GM21381 (cell line): ENCODE data around the gene USP53.
"Not testable (repeated sequence)": the region's sequence is repeated elsewhere in the genome, so short reads cannot be mapped to it uniquely, and the experiment has no call there.

ENCODE experiments used
- ATAC-seq: cut with Tn5 transposase; IDR thresholded peaks from one replicate; pipeline ENCODE4 v1.9.1; 2021; ENCODE audit warnings: mild to moderate bottlenecking, moderate library complexity; ENCODE audit not compliant: unreplicated experiment

Gene USP53

DNA sequence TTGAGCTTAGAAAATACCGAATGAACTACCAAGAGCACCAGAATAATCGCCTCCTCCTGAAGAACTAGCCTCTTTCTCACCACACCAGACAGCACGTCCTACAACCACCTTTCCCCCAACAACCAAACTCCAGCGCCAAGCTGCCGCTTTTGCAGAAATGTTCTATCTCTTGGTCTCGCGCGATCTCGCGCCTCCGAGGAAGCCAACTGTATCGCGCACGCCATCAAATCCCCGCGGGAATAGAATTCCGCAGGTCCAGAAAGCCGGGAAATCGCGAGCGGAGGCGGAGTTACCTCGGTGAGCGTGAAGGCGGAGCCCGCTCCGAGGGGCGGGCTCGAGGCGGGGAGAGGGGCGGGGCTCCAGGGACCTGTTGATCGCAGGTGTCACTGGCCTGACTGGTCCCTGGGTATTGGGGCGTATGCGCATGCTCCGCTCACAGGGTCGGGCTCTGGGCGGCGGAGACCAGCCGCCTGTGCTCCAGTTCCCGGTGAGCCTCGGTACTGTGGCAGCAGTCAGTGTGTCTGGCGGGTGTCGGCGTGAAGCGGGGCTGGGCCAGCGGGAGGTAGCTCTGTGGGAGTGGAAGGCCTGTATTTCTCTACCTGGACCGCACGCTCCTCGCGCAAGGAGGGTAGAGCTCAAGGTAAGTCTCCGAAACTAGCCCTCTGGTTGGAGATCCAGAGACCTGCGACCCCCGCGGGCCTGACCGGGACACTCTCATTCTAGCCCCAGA is at the start of gene USP53:
Gene USP53, plus strand, starts transcription at position 480 of the 730 bp plus-strand sequence. CDS start 27,047 bp downstream, outside the sequence.
- peak; percentile 94 for ATAC-seq

DNA sequence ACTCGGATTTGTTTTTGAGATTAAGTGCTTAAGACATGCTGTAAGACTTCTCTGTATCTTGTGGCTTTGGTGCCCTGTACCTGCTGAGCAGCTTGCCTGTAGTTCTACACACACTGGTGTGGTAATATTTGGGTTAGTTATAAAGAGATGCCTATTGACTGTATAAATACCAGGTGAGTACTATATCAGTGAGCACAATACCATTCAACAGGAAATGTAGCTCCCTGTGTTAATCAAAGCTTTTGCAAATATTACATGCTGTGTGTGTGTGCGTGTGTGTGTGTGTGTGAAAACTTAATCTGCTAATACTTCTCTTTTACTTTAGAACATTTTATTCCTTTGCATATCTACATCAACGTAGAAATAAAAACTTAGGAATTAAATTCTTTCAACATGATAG is 46.7 kb upstream of the USP53 start:
- ATAC-seq, result no peak

DNA sequence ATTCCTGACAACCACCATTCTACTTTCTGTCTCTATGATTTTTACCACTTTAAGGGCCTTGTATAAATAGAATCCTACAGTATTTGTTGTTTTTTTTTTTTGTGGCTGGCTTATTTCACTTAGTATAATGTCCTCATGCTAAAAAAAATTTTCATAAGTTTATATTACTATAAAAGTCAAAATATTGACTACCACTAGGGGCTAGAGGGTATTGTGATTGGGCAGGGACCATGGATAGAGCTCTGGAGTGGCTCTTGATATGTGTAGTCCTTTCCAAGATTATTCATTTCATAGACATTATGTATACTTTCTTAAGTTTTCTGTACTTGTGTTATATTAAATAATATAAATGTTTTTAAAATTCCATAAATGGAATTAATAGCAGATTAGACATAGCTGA is 42.3 kb upstream of the USP53 start:
- no peak for ATAC-seq

DNA sequence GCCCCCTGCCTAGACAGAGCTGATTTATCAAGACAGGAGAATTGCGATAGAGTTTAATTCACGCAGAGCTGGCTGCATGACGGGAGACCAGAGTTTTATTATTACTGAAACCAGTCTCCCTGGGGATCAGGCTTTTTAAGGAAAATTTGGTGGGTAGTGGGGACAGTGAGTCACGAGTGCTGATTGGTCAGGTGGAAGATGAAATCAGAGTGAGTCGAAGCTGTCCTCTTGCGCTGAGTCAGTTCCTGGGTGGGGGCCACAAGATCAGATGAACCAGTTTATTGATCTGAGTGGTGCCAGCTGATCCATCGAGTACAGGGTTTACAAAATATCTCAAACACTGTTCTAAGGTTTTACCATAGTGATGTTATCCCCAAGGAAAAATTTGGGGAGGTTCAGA is 40.3 kb upstream of the USP53 start:
- no peak for ATAC-seq

DNA sequence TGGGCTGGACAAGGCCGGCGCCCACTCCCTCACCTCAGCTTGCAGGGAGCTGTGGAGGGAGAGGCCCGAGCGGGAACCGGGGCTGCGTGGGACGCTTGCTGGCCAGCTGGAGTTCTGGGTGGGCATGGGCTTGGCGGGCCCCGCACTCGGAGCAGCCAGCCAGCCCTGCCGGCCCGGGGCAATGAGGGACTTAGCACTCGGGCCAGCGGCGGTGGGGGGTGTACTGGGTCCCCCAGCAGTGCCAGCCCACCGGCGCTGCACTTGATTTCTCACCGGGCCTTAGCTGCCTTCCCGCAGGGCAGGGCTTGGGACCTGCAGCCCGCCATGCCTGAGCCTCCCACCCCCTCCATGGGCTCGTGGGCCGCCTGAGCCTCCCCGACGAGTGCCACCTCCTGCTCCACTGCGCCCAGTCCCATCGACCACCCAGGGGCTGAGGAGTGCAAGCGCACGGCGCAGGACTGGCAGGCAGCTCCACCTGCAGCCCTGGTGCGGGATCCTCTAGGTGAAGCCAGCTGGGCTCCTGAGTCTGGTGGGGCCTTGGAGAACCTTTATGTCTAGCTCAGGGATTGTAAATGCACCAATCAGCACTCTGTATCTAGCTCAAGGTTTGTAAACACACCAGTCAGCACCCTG is 38.7 kb upstream of the USP53 start:
- ATAC-seq, result not testable (repeated sequence)

DNA sequence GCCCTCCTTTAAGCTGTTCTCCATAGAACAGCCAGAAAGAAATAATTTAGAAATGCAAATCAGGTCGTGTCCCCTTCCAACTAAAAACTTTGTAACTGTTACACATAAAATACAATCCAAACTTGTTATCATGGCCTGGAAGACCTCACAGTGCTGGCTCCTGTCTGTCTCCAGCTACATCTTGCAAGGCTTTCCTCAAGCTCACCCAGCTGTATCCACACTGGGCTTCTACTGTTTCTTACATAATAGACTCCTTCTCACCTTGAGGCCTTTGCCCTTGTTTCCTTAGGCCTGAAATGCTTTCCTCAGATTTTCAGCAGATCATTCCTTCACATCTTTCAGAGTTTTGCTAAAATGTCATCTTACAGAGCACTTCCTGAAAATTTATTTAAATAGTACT is 33.5 kb upstream of the USP53 start:
- ATAC-seq, result no peak

DNA sequence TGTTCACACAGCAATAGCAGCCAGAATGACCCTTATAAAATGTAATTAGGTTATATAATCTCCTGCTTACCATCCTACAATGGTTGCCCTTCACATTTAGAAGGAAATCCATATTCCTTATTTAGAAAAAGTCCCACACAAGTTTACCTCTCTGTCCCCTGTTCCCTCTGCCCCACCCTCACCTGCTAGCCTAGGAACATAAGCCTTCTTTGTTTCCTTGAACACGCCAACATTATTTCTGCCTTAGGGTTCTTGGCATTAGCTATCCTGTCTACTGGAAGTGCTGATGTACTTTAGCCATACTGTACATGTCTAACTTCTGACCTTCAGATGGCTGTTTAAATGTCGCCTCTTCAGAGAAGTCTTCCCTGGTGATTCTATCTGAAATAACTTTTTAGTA is 28.4 kb upstream of the USP53 start:
- ATAC-seq, result no peak

DNA sequence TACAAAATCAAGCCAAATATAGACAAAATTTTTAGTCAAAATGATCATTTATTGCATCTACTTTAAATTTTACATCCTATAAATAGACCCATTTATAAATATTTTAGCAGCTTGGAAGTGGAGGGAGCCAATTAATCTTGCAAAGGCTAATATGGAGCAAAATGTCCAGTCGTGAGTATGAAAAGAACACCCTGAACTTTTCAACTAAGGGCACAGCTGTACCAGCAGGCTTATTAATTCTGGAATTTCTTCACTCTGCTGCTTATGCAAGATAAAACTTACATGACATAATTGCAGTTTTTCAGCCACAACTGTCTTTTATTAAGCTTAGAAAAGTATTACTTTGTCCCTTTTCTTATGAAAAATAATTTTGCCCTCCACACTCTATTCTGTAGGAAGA is 22.9 kb upstream of the USP53 start:
- no peak for ATAC-seq

DNA sequence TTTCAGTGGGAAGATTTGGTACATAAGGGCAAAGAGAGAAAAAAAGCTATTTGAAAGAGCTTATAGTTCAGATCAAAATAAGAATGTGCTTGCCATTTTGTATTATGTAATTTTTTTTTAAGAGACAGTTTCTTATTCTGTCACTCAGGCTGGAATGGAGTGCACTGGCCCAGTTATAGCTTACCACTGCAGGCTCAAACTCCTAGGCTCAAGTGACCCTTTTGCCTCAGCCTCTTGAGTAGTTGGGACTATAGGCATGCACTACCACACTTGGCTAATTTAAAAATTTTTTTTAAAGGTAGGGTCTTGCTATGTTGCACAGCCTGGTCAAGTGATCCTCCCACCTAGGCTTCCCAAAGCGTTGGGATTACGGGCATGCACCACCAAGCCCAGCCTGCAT is 22.2 kb upstream of the USP53 start:
- no peak for ATAC-seq

DNA sequence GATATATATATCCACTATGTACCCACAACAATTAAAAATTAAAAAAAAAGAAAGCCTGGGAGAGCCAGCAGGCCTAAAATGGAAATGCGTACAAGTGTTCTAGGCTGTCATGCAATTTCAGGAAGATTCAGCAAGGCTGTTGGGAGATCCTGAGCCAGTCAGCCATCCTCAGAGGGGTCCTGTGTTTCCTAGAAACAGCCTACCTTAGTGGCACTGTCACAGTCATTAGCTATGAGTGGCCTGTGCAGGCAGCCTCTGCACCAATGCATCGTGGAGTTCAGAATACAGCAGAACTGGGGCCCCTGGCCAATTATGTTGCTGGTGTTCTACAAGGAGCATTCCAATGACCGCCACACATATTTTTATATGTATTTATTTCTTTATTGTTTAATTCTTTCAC is 21.0 kb upstream of the USP53 start:
- no peak for ATAC-seq

DNA sequence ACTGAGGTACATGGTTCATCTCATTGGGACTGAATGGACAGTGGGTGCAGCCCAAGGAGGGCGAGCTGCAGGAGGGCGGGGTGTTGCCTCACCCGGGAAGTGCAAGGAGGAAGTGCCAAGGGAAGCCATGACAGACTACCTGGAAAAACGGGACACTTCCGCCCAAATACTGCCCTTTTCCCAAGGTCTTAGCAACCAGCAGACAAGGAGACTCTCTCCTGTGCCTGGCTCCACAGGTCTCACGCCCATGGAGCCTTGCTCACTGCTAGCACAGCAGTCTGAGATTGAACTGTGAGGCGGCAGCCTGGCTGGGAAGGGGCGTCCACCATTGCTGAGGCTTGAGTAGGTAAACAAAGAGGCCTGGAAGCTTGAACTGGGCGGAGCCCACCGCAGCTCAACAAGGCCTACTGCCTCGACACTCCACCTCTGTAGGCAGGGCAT is 14.7 kb upstream of the USP53 start:
- no peak for ATAC-seq

DNA sequence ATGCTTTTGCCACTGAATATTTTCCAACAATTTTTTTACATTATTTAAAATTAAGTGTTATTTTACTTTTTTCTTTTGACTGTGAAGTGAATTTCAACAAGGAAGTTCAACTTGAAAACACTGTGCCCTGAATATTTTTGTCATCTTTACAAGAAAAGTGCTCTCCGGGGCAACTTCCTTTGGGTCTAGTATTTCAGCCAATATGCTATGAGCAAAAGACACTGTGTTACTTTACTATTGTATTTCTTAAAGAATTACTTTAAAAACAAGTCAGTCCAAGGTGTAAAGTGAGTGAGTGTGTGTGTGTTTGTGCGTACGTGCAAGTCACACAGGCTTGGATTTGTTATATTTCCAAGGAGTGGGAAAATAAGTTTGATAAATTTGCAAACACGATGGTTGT is 7.6 kb upstream of the USP53 start:
- no peak for ATAC-seq

DNA sequence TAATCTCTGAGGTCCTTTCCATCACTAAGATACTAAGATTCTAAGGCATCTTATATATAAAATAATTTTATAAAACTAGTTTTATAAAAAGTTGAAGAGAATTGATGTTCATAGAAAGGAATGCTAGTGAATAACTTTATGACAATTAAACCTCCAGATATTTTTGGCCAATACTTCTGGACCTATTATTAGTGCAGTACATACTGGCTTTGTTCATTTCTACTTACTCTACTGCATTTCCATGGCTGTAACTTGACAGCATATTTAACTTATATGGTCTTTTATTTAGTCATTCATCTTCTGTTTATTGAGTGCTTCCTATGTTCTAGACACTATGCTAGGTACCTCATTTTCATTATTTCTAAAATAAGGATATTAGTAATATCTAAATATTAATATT is 6.8 kb upstream of the USP53 start:
- no peak for ATAC-seq

DNA sequence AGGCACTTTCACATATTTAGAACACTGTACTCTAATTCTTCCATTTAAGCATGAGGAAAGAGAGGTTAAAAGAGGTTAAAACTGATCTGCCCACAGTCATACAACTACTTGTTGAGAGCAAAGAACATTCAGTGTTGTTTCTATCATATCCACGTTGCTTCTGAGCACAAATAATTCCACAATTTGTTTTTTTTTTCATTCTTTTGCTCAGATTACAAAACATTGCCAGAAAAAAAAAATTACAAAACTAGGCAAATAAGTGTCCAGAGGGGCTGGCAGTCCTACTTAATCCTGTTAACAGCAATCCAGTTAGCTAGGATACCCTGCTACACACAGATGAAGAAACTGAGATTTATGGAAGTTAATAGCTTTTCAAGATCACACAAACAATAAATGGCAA is 6.3 kb upstream of the USP53 start:
- no peak for ATAC-seq

DNA sequence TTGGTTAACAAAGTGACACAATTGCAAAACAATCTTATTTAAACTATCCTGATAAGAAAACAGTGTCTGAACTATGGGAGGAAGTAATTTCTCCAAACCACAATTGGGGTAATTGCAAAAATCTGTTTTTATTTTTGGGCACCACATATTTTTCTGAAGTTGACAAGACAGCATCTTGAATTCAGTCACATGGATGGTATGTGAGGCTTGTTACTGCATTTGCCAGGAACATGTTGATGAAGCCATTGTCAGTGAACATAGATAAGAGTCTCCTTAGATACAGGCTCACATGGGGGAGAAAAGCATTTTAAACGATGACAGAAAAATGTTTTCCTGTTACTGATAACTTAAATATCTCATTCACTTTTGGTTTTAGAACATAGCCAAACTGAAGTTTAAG is 5.5 kb upstream of the USP53 start:
- ATAC-seq, result no peak

DNA sequence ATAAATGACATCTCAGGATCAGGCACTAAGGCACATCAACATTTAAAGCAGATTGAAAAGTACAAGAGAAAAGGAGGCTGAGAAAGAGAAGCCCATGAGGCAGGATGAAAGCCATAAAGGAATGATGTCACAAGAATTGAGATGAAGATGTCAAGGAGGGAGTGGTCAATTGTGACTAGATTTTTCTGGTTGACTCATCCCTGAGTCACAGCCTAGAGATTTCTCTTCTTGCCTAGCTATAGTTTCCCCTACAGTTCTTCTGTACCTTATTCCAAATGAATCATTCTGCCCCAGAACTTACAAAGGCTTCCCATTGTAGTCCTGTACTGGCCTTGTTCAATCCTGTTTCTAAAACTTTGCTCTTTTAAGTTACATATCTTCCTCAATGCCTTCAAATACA is 3.4 kb upstream of the USP53 start:
- no peak for ATAC-seq

DNA sequence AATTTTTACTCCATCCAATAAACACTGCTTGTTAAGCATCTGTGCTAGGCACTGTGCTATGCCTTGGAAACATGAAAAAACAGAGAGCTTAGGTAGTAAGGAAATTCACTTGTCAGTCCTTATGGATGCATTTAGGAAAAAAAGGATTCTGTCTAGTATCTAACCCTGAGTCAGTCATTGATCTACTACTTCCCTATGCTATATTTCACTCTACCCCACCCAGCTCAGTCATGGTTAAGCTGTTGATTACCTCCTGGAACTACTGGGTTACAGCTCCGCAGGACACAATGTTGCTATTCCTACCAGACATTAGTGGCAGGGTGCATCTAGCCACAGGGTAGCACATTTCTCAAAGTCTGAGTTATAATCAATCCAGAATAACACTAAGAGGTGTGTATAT is 2.9 kb upstream of the USP53 start:
- no peak for ATAC-seq

DNA sequence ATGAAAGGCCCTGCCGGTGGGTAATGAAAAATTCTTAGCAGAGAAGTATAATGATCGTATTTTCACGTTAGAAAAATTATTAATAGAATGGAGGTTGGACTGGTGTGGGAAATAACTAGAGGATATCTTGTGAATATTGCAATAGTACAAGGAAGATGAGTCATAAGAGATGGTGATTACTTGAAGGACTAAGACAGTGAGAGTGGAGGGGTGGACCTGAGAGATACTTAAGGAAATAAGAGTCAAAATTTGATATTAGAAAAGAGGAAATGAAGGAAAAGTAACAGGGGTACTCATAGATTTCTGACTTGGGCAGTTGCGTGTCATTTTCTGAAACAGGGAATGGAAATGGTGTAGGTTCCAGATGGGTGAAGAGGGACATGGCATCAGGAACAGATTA is 1.7 kb upstream of the USP53 start:
- ATAC-seq, result no peak

DNA sequence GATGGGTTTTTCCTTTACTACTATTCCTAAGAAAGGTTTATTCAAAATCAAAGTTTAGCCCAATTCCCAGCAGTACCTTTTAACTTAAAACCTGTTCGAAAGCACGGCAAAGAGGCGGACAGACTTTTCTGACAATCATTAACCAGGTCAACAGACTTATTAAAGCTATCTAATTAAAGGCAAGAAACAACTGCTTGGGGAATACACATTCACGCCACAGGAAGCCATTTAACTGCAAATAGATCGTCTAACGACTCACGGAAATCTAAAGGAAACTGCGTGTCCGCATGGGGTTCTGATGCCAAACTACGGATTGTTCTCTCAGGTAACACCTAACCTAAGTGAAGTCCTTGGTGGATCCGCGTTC is 663 bp upstream of the USP53 start:
- ATAC-seq, result peak; percentile 10

DNA sequence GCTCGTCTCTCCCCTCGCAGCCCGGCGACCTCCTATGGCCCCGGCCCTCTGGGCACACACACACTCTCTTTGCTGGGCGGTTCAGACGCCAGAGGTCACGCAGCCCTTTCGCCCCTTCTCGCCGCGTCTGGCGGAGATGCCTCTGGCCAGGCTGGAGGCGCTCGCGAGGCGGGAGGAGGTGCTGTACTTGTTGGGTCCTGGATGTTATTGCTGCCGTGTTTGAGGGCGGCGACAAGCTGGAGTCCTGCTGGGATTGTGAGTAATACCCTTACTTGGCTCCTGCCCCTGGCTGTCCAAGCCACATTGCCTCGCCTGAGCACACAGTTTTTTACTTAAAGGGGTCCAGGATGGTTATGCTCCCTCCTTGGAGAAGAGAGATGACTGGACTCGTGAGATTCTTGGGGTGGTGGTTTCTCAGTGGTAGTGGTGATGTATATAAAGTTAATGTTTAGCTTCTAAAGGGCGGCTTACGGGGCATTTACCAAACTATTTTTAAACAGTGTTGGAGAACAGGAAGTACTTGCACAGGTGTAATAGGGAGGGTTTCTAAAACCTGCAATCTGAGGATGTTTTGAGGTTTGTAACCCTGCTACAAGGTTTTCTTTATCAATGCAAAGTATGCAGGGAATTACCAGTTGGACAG is 572 bp downstream of the USP53 start:
- ATAC-seq, result peak; percentile 41

DNA sequence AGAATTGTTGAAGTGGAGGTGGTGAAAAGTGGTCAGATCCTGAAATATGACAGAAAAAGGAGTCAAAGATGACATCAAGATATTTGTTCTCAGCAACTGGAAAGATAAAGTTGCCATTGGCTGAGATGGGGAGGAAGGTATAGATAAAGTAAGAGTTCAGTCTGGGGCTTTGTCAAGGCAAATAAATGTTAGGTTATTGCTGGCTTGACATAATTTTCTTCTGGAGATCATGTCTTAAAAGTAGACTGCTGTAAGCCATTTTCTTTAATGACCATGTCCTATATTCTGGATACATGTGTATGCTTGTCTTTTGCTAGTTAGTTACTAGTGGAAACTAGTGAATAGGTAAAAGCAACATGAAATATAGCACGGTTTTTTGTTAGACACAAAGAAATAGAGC is 5.6 kb downstream of the USP53 start:
- ATAC-seq, result no peak

DNA sequence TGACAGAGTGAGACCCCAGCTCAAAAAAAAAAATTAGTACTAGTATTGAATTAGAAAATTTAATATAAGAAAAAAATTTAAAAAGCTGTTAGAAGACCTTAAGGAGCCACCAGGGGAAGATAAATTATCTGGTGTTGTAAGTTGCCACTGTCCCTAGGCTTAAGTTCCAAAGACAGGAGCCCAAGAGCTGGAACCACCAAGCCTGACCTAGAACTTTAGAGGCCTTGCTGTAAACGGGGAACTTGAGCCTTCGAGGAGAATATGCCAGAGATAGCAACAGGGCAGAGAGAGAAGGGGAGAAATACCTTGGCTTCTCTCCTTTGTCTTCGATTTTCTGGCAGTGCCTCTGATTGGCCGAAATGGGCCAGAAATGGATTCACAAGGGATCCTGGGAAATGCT is 8.9 kb downstream of the USP53 start:
- ATAC-seq, result no peak
